Measurements from ENCODE around the gene TBX10.

- TF ChIP-seq CTCF (IDR thresholded peaks at IDR 0.05) = no peak
- no peak for TF ChIP-seq POLR2A (IDR thresholded peaks at IDR 0.05)
- TF ChIP-seq EP300 (IDR thresholded peaks at IDR 0.05) = no peak
- TF ChIP-seq POLR2AphosphoS5 (IDR thresholded peaks at IDR 0.05) = no peak
These were observed 777 bp downstream of the TBX10 start for GRCh38 chr11:67638535-67639437.
